IMR-90 (cell line): Measurements from ENCODE around the gene HADHA. TPM values are rescaled to one million over a fixed set of nuclear protein-coding genes. Genes with fewer than 3 reads are reported as not detected.

ENCODE experiments used
- ATAC-seq: fragments of 200-7000 bp; cut with Tn5 transposase; 2 replicates; pipeline ENCODE4 v1.9.1; 2020; ENCODE audit warnings: low read depth, mild to moderate bottlenecking, moderate library complexity
- BruUV-seq: library from RNA; stranded (reverse); fragments of 400-500 nt; replicated peaks from 2 replicates; lab custom pipeline; 2021; lab: Mats Ljungman, UMichigan
- CTCF ChIA-PET: fragments of 300-600 bp; formaldehyde crosslinking; extraction: SDS; loops from one replicate; lab custom pipeline; 2021; ENCODE audit warnings: antibody characterized with exemption; lab: Yijun Ruan, JAX
- POLR2A ChIA-PET: fragments of 300-600 bp; sonication (Branson Sonifier 250); formaldehyde crosslinking; loops from one replicate; lab custom pipeline; 2022; ENCODE audit warnings: antibody characterized with exemption; ENCODE audit not compliant: unreplicated experiment; lab: Charles Lee
- DNase-seq: peaks from one replicate; pipeline ENCODE4 v3.0.0; 2013
- H2AFZ ChIP-seq: replicated peaks from 2 replicates; pipeline ENCODE3; 2013; ENCODE audit warnings: low read length, mild to moderate bottlenecking; ENCODE audit not compliant: poor library complexity
- H2AK5ac ChIP-seq: 2 replicates; pipeline ENCODE4 v1.6.1; 2013; ENCODE audit warnings: low read depth, low read length, inconsistent platforms
- H2AK9ac ChIP-seq: replicated peaks from 2 replicates; pipeline ENCODE3; 2013; ENCODE audit warnings: mild to moderate bottlenecking, low read depth, low read length, moderate library complexity; ENCODE audit not compliant: poor library complexity
- H2BK120ac ChIP-seq: 2 replicates; pipeline ENCODE4 v1.6.1; 2013; ENCODE audit warnings: low read depth, low read length, inconsistent platforms
- H2BK15ac ChIP-seq: 3 replicates; pipeline ENCODE4 v1.6.1; 2013; ENCODE audit warnings: low read depth, low read length, inconsistent platforms
- H2BK20ac ChIP-seq: 2 replicates; pipeline ENCODE4 v1.6.1; 2013; ENCODE audit warnings: low read depth, mild to moderate bottlenecking, inconsistent platforms, low read length, moderate library complexity
- H2BK5ac ChIP-seq: 2 replicates; pipeline ENCODE4 v1.6.1; 2013; ENCODE audit warnings: mild to moderate bottlenecking, low read depth, low read length, inconsistent platforms; ENCODE audit not compliant: poor library complexity, severe bottlenecking
- H3K14ac ChIP-seq: replicated peaks from 2 replicates; pipeline ENCODE4 v1.6.1; 2013; ENCODE audit warnings: low read depth, low read length, inconsistent platforms
- H3K18ac ChIP-seq: 2 replicates; pipeline ENCODE4 v1.6.1; 2013; ENCODE audit warnings: low read depth, low read length, control low read depth
- H3K23ac ChIP-seq: 2 replicates; pipeline ENCODE4 v1.6.1; 2013; ENCODE audit warnings: low read depth, low read length, inconsistent platforms
- H3K27ac ChIP-seq: 2 replicates; pipeline ENCODE4 v1.5.1; 2013; ENCODE audit warnings: mild to moderate bottlenecking, control low read depth, low read length; ENCODE audit not compliant: insufficient read depth
- H3K27me3 ChIP-seq: 2 replicates; pipeline ENCODE4 v1.6.1; 2013; ENCODE audit warnings: low read length; ENCODE audit not compliant: control insufficient read depth, insufficient read depth
- H3K36me3 ChIP-seq: 2 replicates; pipeline ENCODE4 v1.6.1; 2013; ENCODE audit warnings: low read length, mixed read lengths; ENCODE audit not compliant: control insufficient read depth, insufficient read depth
- H3K4ac ChIP-seq: 2 replicates; pipeline ENCODE4 v1.6.1; 2013; ENCODE audit warnings: low read depth, low read length, inconsistent platforms
- H3K4me1 ChIP-seq: 2 replicates; pipeline ENCODE4 v1.6.1; 2013; ENCODE audit warnings: low read length, mixed read lengths; ENCODE audit not compliant: control insufficient read depth, insufficient read depth
- H3K4me2 ChIP-seq: 2 replicates; pipeline ENCODE4 v1.6.1; 2013; ENCODE audit warnings: low read depth, mild to moderate bottlenecking, control low read depth, low read length, moderate library complexity
- H3K4me3 ChIP-seq: 2 replicates; pipeline ENCODE4 v1.5.1; 2013; ENCODE audit warnings: low read depth, mild to moderate bottlenecking, control low read depth, low read length, moderate library complexity; ENCODE audit not compliant: insufficient read depth
- H3K56ac ChIP-seq: 2 replicates; pipeline ENCODE4 v1.6.1; 2013; ENCODE audit warnings: low read length, inconsistent platforms; ENCODE audit not compliant: insufficient read depth; ENCODE audit errors: extremely low read depth
- H3K79me1 ChIP-seq, 2 experiments: 2 replicates each; pipeline ENCODE4 v1.6.1; 2013; ENCODE audit warnings: low read length in 2 of 2, inconsistent platforms in 1 of 2, low read depth in 1 of 2
- H3K9ac ChIP-seq: 2 replicates; pipeline ENCODE4 v1.6.1; 2013; ENCODE audit warnings: low read depth, low read length, control low read depth
- H3K9me1 ChIP-seq: 2 replicates; pipeline ENCODE4 v1.6.1; 2013; ENCODE audit warnings: low read length, inconsistent platforms; ENCODE audit not compliant: insufficient read depth
- H3K9me3 ChIP-seq: 2 replicates; pipeline ENCODE4 v1.6.1; 2013; ENCODE audit warnings: low read length; ENCODE audit not compliant: control insufficient read depth, insufficient read depth
- H4K20me1 ChIP-seq: 2 replicates; pipeline ENCODE4 v1.6.1; 2013; ENCODE audit warnings: low read length, inconsistent platforms; ENCODE audit not compliant: insufficient read depth
- H4K5ac ChIP-seq: 2 replicates; pipeline ENCODE4 v1.6.1; 2013; ENCODE audit warnings: mild to moderate bottlenecking, low read depth, low read length, control low read depth
- H4K8ac ChIP-seq, 2 experiments: 2 replicates each; pipeline ENCODE4 v1.6.1; 2013; ENCODE audit warnings: low read depth in 2 of 2, low read length in 2 of 2, control low read depth in 1 of 2, inconsistent platforms in 1 of 2
- H4K91ac ChIP-seq: 2 replicates; pipeline ENCODE4 v1.6.1; 2013; ENCODE audit warnings: low read depth, low read length, inconsistent platforms; ENCODE audit not compliant: insufficient read depth
- CEBPB ChIP-seq: IDR thresholded peaks from 2 replicates; pipeline ENCODE4 v1.6.1; 2012; ENCODE audit warnings: low read depth, low read length, improper control_type of control experiment
- MAZ ChIP-seq: IDR thresholded peaks from 2 replicates; pipeline ENCODE4 v1.6.1; 2012; ENCODE audit warnings: low read depth, mild to moderate bottlenecking, low read length, improper control_type of control experiment, moderate library complexity, borderline replicate concordance
- SMC3 ChIP-seq: fragments of 150-350 bp; IDR thresholded peaks from 2 replicates; pipeline ENCODE4 v1.6.1; 2016; ENCODE audit warnings: low read depth, mild to moderate bottlenecking, antibody characterized with exemption, low read length, moderate library complexity
- WGBS, 2 experiments: methylation state at CpG; one replicate each; pipeline versions ENCODE4 v1.1.5 to v1.1.7; 2013; ENCODE audit warnings: missing lambda C conversion rate in 2 of 2; ENCODE audit not compliant: insufficient read length in 1 of 2; ENCODE audit errors: extremely low coverage in 2 of 2; 5-methylcytosine and 5-hydroxymethylcytosine counted together
- dilution Hi-C: fragments of 300-500 bp; cut with HindIII; formaldehyde crosslinking; loops from one replicate; pipeline ENCODE4 v1.14.3; 2018; ENCODE audit warnings: low sequenced_read_pairs; ENCODE audit not compliant: unreplicated experiment
- in situ Hi-C: fragments of 300-500 bp; cut with MboI; formaldehyde crosslinking; loops from 3 replicates; pipeline ENCODE4 v1.14.3; 2019; ENCODE audit warnings: low sequenced_read_pairs, inconsistent platforms, mixed read lengths
- intact Hi-C: fragments of 100-400 bp; cut with micrococcal nuclease; formaldehyde crosslinking; loops from 2 replicates; pipeline ENCODE4 v1.10.0; 2022
- polyA plus RNA-seq, 3 experiments: library from polyadenylated mRNA; depleted of rRNA; stranded (reverse); fragments of >200 nt; gene quantifications; 2 replicates each; pipeline ENCODE4 v1.2.3, GENCODE V29; 2012; ENCODE audit warnings: low replicate concordance in 1 of 3
- total RNA-seq: library from RNA; depleted of rRNA; stranded (reverse); fragments of >200 nt; gene quantifications from 2 replicates; pipeline ENCODE4 v1.2.3, GENCODE V29; 2012

Gene HADHA
- total and polyA plus RNA-seq, 2 of the 4 experiments (the other 2 are of a cell fraction): 52.7 to 111 TPM

GRCh38 chr2:26223018-26223417 lies 21.4 kb downstream of the HADHA start:
- in situ Hi-C loops: no loop called here
- Histone ChIP-seq H2BK15ac (no peak overlapping the region), H3K14ac (no peak overlapping the region), H3K4me1 (no peaks in the 10 kb centered on the region), H4K20me1 (no peaks in the 10 kb centered on the region), H3K56ac (no peak overlapping the region), H2BK120ac (no peak overlapping the region), H3K4me3 (no peak overlapping the region), H3K9me1 (peaks cover 7% of the 10 kb centered on the region; the same call in 1 of the 2 replicates), H3K23ac (no peak overlapping the region), H3K4me2 (no peak overlapping the region), H3K9me3 (no peaks in the 10 kb centered on the region), H3K18ac (no peak overlapping the region), H3K27ac (no peak overlapping the region), H4K8ac (no peak overlapping the region), H4K5ac (no peak overlapping the region), H2BK5ac (no peak overlapping the region), H2AK5ac (no peak overlapping the region), H3K36me3 (peaks cover 21% of the 10 kb centered on the region), H3K79me1 (peaks cover 8 to 20% of the 10 kb centered on the region in 2 experiments), H3K4ac (no peak overlapping the region), H2AFZ (no peak overlapping the region), H4K91ac (no peak overlapping the region), H2AK9ac (no peak overlapping the region), H2BK20ac (no peak overlapping the region), H3K27me3 (no peaks in the 10 kb centered on the region), H3K9ac (no peak overlapping the region)
- DNase-seq (no peak), ATAC-seq (no peak)
- intact Hi-C loops: no loop called here
- ChIA-PET POLR2A (no interaction called here), CTCF (no interaction called here)
- TF ChIP-seq SMC3: no peak
- no peak for TF ChIP-seq MAZ
- TF ChIP-seq CEBPB: no peak
- no CpG with 5 or more reads among the region's 1 CpG for whole genome bisulfite sequencing, 2 experiments
- dilution Hi-C loops: no loop called here
- BruUV-seq: no TSS peak
